ENCODE data around the gene ATG14. TPM values are rescaled to one million over a fixed set of nuclear protein-coding genes. Genes with fewer than 3 reads are reported as not detected.

ATG14 gene
- total RNA-seq, 2 donors from 2014 or later = 5.4 to 7.2 TPM

DNA sequence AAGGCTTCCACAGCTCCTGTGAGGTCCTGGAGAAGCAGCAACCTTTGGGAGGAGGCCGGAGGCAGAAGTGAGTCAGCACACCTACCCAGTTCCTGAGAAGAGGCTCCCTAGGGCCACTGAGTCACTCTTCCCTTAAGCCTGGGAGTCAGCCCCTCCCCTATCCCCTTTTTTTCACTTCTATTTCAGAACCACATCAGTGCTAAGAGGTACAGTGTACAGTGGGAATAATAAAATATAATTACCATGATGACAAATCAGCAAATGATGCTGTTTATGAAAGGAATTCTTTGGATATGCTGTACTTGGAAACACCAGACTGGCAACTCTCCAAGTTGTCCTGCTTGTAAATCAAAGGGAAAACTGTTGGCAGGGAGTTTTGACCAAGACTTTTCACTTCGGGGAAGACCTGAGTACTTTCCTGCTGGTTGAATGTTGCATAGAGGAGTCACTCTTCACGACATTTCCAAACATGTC, 36.5 kb upstream of the ATG14 start:
- DNase-seq = peak; percentile 51
- H3K36me3 ChIP-seq = no peaks in the 10 kb centered on the region

DNA sequence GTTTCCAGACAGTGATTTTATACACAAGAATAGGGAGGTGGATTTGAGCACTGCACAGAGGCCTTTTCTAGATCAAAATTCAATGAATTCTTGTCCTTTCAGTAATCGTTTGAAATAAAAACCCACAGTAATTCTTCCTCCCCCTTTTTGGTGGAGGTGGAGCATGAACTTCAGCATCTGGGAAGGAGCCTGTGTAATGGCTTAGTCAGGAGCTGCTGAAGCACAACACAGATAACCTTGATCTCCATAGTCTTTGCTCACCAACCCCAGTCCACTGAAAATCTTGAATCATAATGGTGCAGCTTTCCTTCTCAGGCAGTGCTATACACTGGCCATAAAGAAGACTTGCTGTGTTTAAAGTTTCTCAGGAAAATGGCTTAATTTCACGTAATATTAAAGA, 35.2 kb upstream of the ATG14 start:
- DNase-seq = no peak
- Histone ChIP-seq H3K9ac (ENCODE audit: low read depth in 2 of 2, low read length in 2 of 2) (no peak overlapping the region), H3K4me1 (peaks cover 5% of the 10 kb centered on the region), H3K36me3 (no peaks in the 10 kb centered on the region), H3K9me3 (no peaks in the 10 kb centered on the region), H3K27me3 (no peaks in the 10 kb centered on the region), H3K27ac (no peak overlapping the region), H3K4me3 (no peak overlapping the region)
- intact Hi-C loops (cut with DNase I) = loop anchor here (10.0 kb wide), 2 partner anchors 248 to 1028 kb away; no protein-coding TSS in a partner anchor
- TF ChIP-seq, protein P1, sequence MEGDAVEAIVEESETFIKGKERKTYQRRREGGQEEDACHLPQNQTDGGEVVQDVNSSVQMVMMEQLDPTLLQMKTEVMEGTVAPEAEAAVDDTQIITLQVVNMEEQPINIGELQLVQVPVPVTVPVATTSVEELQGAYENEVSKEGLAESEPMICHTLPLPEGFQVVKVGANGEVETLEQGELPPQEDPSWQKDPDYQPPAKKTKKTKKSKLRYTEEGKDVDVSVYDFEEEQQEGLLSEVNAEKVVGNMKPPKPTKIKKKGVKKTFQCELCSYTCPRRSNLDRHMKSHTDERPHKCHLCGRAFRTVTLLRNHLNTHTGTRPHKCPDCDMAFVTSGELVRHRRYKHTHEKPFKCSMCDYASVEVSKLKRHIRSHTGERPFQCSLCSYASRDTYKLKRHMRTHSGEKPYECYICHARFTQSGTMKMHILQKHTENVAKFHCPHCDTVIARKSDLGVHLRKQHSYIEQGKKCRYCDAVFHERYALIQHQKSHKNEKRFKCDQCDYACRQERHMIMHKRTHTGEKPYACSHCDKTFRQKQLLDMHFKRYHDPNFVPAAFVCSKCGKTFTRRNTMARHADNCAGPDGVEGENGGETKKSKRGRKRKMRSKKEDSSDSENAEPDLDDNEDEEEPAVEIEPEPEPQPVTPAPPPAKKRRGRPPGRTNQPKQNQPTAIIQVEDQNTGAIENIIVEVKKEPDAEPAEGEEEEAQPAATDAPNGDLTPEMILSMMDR (IDR thresholded peaks at IDR 0.05) = no peak

More for the DNA sequence above, 36.5 kb upstream of the ATG14 start:
- H3K27ac ChIP-seq = peak overlapping the region; percentile 37
- no peaks in the 10 kb centered on the region for H3K27me3 ChIP-seq
- H3K4me1 ChIP-seq = peaks cover 5% of the 10 kb centered on the region
- no peak overlapping the region for H3K9ac ChIP-seq (ENCODE audit: low read depth in 2 of 2, low read length in 2 of 2)
- no peak overlapping the region for H3K4me3 ChIP-seq
- TF ChIP-seq, protein P1 (IDR thresholded peaks at IDR 0.05) = no peak
- intact Hi-C loops (cut with DNase I) = loop anchor here (10.0 kb wide), 2 partner anchors 247 to 1027 kb away; no protein-coding TSS in a partner anchor
- no peaks in the 10 kb centered on the region for H3K9me3 ChIP-seq

DNA sequence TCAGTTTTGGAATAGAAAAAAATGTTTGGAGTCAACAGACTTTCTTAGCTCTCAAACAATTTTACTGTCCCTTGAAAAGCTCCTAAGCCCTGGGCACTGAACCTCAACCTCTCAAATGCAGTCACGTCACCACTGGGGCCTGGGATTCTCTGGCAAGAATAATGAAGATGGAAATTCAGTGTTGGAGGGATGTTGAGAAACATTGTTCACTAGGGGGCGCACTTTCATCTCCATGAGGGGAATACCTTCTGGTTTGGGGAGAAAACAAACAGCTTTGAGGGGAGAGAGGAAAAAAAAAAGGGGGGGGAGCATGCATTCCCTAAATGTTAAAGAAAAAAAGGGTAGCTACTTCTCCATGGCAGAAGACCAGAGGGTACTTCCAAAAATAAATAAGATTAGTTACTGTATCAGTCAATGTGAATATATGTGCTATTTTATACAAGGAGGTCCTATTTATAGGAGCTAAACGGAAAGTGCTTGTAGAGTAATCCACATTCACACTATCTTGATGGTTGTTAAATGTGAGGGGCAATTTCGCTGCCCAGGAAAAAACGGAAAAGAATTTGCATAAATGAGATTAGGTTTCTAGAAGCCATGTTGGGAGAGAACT, 34.6 kb upstream of the ATG14 start:
- H3K27me3 ChIP-seq = no peaks in the 10 kb centered on the region
- no peaks in the 10 kb centered on the region for H3K9me3 ChIP-seq
- no peak overlapping the region for H3K4me3 ChIP-seq
- intact Hi-C loops (cut with DNase I) = loop anchor here (10.0 kb wide), 2 partner anchors 249 to 1029 kb away; no protein-coding TSS in a partner anchor
- H3K9ac ChIP-seq (ENCODE audit: low read depth in 2 of 2, low read length in 2 of 2) = no peak overlapping the region
- DNase-seq = peak; percentile 80
- TF ChIP-seq, protein P1 (IDR thresholded peaks at IDR 0.05) = peak; percentile 46
- H3K4me1 ChIP-seq = peaks cover 5% of the 10 kb centered on the region
- H3K36me3 ChIP-seq = no peaks in the 10 kb centered on the region
- H3K27ac ChIP-seq = no peak overlapping the region

DNA sequence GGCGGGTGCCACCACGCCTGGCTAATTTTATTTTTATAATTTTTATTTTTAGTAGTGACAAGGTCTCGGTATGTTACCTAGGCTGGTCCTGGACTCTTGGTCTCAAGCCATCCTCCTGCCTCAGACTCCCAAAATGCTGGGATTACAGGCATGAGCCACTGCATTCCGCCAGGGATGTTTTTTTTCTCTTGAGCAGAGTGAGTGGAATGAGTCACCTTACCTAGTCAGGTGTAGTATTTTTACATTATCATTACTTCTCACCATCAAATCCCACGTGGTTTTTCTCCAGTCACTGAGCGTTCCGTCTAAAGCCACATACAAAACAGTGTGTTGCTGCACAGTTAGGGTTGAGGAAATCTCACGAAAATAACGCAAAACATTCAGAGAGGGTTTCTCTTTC, 29.7 kb upstream of the ATG14 start:
- intact Hi-C loops (cut with DNase I) = loop anchor here (10.0 kb wide), 2 partner anchors 254 to 1034 kb away; no protein-coding TSS in a partner anchor
- Histone ChIP-seq H3K9me3 (no peaks in the 10 kb centered on the region), H3K4me3 (no peak overlapping the region), H3K9ac (ENCODE audit: low read depth in 2 of 2, low read length in 2 of 2) (no peak overlapping the region), H3K4me1 (no peaks in the 10 kb centered on the region), H3K27ac (no peak overlapping the region), H3K36me3 (no peaks in the 10 kb centered on the region), H3K27me3 (no peaks in the 10 kb centered on the region)
- TF ChIP-seq, protein P1 (IDR thresholded peaks at IDR 0.05) = no peak
- DNase-seq = no peak

DNA sequence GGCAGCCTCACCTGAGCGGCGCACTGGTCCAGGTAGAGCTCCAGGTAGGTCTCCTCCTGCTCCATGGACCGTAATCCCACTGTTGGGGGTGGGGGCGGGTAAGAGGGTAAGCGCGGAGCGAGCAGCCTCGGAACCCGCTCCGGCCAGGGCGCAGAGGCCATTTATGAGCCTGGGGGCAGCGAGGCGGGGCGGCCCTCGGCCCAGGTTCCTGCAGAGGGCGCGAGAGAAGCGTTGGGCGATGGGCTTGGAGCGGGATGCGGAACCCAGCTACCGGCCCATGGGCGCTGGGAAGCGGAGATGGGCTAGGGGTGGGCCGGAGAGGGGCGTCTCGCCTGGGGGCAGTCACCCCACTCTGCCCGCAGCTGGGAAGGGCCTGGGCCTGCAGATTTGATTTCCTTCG, 28.8 kb upstream of the ATG14 start, which contains the start of gene TBPL2:
TSS of gene TBPL2 (minus strand) at position 232 of the 400 bp plus-strand sequence. CDS start at position 65, 167 bp downstream.
- TF ChIP-seq, protein P1 (IDR thresholded peaks at IDR 0.05) = no peak
- H3K27ac ChIP-seq = no peak within 1 kb of the TSS
- no peak within 1 kb of the TSS for H3K4me3 ChIP-seq
- no peaks in the 10 kb centered on the region for H3K36me3 ChIP-seq
- H3K9ac ChIP-seq (ENCODE audit: low read depth in 2 of 2, low read length in 2 of 2) = no peak within 1 kb of the TSS
- intact Hi-C loops (cut with DNase I) = loop anchor here (10.0 kb wide), 2 partner anchors 254 to 1034 kb away; no protein-coding TSS in a partner anchor
- DNase-seq = no peak
- no peaks in the 10 kb centered on the region for H3K9me3 ChIP-seq
- H3K27me3 ChIP-seq = no peaks in the 10 kb centered on the region
- no peaks in the 10 kb centered on the region for H3K4me1 ChIP-seq

Measured in colonic mucosa (tissue), 4 donors.